Adrenal gland (tissue), 12 donors: ENCODE data around the gene COLGALT1. TPM values are rescaled to one million over a fixed set of nuclear protein-coding genes. Genes with fewer than 3 reads are reported as not detected.

Experiments used
- DNase-seq, 7 donors: peaks; one replicate each; pipeline ENCODE4 v3.0.0-alpha.2; 2019 to 2020
- H3K27ac ChIP-seq, 5 donors: fragments of 200-600 bp; sonication (generic) in 4 of 5; 1 replicate in 3 of 5; 2 replicates in 2 of 5; pipeline versions ENCODE4 v1.5.1 to v1.8.0; 2016 to 2020; ENCODE audit warnings: mild to moderate bottlenecking in 1 of 5
- H3K27me3 ChIP-seq: fragments of 200-600 bp; 2 replicates; pipeline ENCODE4 v1.8.0; 2021
- H3K36me3 ChIP-seq, 2 donors: fragments of 200-600 bp; replicated peaks in 1 of 2; 1 replicate in 1 of 2; 2 replicates in 1 of 2; pipeline versions ENCODE4 v1.5.1 to v1.8.0; 2018 to 2022
- H3K4me1 ChIP-seq, 2 donors: fragments of 200-600 bp; replicated peaks in 1 of 2; 1 replicate in 1 of 2; 2 replicates in 1 of 2; pipeline versions ENCODE4 v1.5.1 to v1.8.0; 2018 to 2021
- H3K4me3 ChIP-seq, 4 donors: fragments of 200-600 bp; sonication (generic) in 3 of 4; one replicate each; pipeline ENCODE4 v1.5.1; 2016 to 2018
- H3K9me3 ChIP-seq, 3 donors: fragments of 200-600 bp; sonication (generic) in 1 of 3; replicated peaks in 1 of 3; 1 replicate in 2 of 3; 2 replicates in 1 of 3; pipeline versions ENCODE4 v1.5.1 to v1.8.0; 2016 to 2021
- POLR2A ChIP-seq, 2 donors: fragments of 450-650 bp; IDR thresholded peaks; one replicate each; pipeline ENCODE4 v1.6.1; 2017; ENCODE audit warnings: antibody characterized with exemption in 2 of 2, mild to moderate bottlenecking in 2 of 2, moderate library complexity in 1 of 2
- WGBS, 4 donors: extraction: QIAGEN DNeasy Blood & Tissue Kit in 2 of 4; methylation state at CpG; one replicate each; pipeline versions ENCODE4 v1.1.5 to v1.1.7; 2013 to 2017; 5-methylcytosine and 5-hydroxymethylcytosine counted together
- intact Hi-C, 2 donors: fragments of 100-400 bp; cut with DNase I; formaldehyde crosslinking; loops; one replicate each; pipeline versions ENCODE4 v1.14.1 to v1.15.0; 2022 to 2023
- polyA plus RNA-seq, 3 donors: library from polyadenylated mRNA; stranded (reverse); fragments of 200-250 nt in 2 of 3; fragments of 350-450 nt in 1 of 3; fragmentation: Illumina TruSeq in 1 of 3; extraction: RNeasy Lipid Tissue Mini Kit (QIAGEN cat#74804) in 1 of 3; gene quantifications; one replicate each; pipeline ENCODE4 v1.2.3, GENCODE V29; 2013 to 2014
- total RNA-seq, 9 donors: library from RNA; depleted of rRNA in 4 of 9; stranded (reverse); fragments of >200 nt in 4 of 9; fragments of 120-200 nt in 1 of 9; fragmentation: NEBNext Ultra II Directional in 1 of 9; extraction: Animal tissue kit (Norgen Biotek cat#: 25700) in 1 of 9; gene quantifications; one replicate each; pipeline versions ENCODE4 v1.1.0 to v1.2.4, GENCODE V29; 2013 to 2023
- TF ChIP-seq, protein P1 (sequence below), 6 experiments: fragments of 450-650 bp in 4 of 6; fragments of 200-600 bp in 2 of 6; sonication (generic) in 1 of 6; IDR thresholded peaks; 1 replicate in 5 of 6; 2 replicates in 1 of 6; pipeline versions ENCODE4 v1.5.1 to v1.8.0; 2016 to 2021; ENCODE audit warnings: antibody characterized with exemption in 6 of 6, mild to moderate bottlenecking in 2 of 6, moderate library complexity in 1 of 6
- donor health status: healthy with polysubstance abuse.
- donor health status: Bipolar disorder and iron deficiency.
- donor health status: DM: yes; HTN: yes; CAD: no.
- donor health status: DM: no; HTN: no; CAD: no.
- donor health status: DM: no; HTN: no; CAD: no.
- donor health status: DM: yes; HTN: yes; CAD: no.

Gene COLGALT1
- total and polyA plus RNA-seq, 12 donors = 23.5 to 81.0 (median 56.7) TPM

DNA sequence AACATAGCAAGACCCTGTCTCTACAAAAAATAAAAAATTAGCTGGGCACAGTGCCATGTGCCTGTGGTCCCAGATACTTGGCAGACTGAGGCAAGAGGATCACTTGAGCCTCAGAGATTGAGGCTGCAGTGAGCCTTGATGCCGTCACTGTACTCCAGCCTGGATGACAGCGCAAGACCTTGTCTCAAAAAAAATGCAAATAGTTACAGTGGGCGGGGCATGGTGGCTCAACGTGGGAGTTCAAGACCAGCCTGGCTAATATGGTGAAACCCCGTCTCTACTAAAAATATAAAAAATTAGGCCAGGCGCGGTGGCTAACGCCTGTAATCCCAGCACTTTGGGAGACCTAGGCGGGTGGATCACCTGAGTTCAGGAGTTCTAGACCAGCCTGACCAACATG is 35.5 kb upstream of the COLGALT1 start:
- H3K9me3 ChIP-seq = no peaks in the 10 kb centered on the region
- H3K27me3 ChIP-seq = no peaks in the 10 kb centered on the region
- WGBS, 4 donors = 86 to 93% (median 90%) methylated on average over 9 of the region's 9 CpGs
- peaks cover 0 to 18% of the 10 kb centered on the region in 2 donors for H3K36me3 ChIP-seq
- DNase-seq = no peak
- no peak overlapping the region for H3K4me3 ChIP-seq
- intact Hi-C loops = no loop called here
- H3K4me1 ChIP-seq = peaks cover 0 to 10% of the 10 kb centered on the region in 2 donors
- TF ChIP-seq POLR2A (IDR thresholded peaks at IDR 0.05) = no peak
- TF ChIP-seq, protein P1, sequence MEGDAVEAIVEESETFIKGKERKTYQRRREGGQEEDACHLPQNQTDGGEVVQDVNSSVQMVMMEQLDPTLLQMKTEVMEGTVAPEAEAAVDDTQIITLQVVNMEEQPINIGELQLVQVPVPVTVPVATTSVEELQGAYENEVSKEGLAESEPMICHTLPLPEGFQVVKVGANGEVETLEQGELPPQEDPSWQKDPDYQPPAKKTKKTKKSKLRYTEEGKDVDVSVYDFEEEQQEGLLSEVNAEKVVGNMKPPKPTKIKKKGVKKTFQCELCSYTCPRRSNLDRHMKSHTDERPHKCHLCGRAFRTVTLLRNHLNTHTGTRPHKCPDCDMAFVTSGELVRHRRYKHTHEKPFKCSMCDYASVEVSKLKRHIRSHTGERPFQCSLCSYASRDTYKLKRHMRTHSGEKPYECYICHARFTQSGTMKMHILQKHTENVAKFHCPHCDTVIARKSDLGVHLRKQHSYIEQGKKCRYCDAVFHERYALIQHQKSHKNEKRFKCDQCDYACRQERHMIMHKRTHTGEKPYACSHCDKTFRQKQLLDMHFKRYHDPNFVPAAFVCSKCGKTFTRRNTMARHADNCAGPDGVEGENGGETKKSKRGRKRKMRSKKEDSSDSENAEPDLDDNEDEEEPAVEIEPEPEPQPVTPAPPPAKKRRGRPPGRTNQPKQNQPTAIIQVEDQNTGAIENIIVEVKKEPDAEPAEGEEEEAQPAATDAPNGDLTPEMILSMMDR (IDR thresholded peaks at IDR 0.05) = no peak
- H3K27ac ChIP-seq = no peak overlapping the region

DNA sequence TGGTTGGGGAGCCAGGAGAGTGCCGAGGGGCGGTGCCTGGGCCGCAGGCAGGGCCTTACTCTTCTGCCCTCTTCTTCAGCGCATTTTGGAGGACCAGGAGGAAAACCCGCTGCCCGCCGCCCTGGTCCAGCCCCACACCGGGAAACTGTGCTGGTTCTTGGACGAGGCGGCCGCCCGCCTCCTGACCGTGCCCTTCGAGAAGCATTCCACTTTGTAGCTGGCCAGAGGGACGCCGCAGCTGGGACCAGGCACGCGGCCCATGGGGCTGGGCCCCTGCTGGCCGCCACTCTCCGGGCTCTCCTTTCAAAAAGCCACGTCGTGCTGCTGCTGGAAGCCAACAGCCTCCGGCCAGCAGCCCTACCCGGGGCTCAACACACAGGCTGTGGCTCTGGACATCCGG is 34.6 kb upstream of the COLGALT1 start:
- Histone ChIP-seq H3K9me3 (no peaks in the 10 kb centered on the region), H3K27me3 (no peaks in the 10 kb centered on the region), H3K4me1 (peaks cover 0 to 10% of the 10 kb centered on the region in 2 donors), H3K36me3 (peaks cover 0 to 18% of the 10 kb centered on the region in 2 donors), H3K27ac (no peak overlapping the region), H3K4me3 (no peak overlapping the region)
- no peak for DNase-seq
- 88 to 97% (median 95%) methylated on average over 11 to 25 of the region's 25 CpGs for WGBS, 4 donors
- TF ChIP-seq POLR2A (IDR thresholded peaks at IDR 0.05) = no peak
- TF ChIP-seq, protein P1 (IDR thresholded peaks at IDR 0.05) = no peak
- intact Hi-C loops = no loop called here

DNA sequence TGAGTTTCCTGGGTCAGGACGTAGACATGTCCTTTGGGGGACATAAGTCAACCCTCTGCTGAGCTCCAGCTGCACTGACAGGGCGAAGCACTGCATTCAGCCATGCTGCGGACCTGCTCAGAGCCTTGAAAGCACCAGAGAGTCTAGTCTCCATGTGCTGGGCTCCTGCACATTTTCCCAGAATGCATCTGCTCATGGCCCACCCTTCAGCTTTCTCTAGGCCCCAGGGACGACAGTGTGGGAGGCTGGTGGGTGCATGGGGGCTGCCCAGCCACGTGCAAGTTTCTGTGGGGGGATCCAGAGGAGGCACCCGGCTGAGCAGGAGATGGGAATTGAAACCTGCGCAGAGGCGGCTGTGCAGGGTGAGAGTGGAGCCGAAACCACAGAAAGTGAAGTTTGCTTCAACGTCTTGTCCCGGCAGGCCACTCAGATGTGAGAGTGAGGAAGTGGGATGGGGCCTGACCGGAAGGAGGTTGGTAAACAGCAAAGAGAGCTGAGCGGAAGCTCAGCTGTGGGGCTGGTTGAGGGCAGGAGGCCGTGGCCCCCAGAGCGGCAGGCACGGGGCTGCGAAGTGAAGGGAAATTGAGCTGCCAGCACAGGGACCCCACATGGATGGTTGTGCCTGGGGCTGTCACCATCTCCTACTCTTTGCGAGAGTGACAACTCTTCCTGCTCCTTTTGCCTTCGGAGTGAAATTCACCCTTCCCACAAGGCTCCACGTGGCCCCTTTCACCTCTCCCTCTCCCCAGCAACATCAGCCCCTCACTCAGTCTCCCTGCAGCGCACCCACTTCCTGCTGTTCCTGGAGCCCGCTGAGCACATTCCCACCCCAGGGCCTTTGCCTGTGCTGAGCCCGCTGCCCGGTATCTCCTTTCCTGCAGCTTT is 32.2 kb upstream of the COLGALT1 start:
- Histone ChIP-seq H3K4me1 (peaks cover 0 to 10% of the 10 kb centered on the region in 2 donors), H3K27me3 (no peaks in the 10 kb centered on the region), H3K27ac (peak overlapping the region in 2 of 5 donors; percentile 47 to 78), H3K9me3 (no peaks in the 10 kb centered on the region), H3K4me3 (no peak overlapping the region), H3K36me3 (peaks cover 0 to 7% of the 10 kb centered on the region in 2 donors)
- intact Hi-C loops = no loop called here
- 46 to 53% (median 48%) methylated on average over 23 to 24 of the region's 24 CpGs for WGBS, 4 donors
- no peak for TF ChIP-seq POLR2A (IDR thresholded peaks at IDR 0.05)
- TF ChIP-seq, protein P1 (IDR thresholded peaks at IDR 0.05) = no peak
- peak in 4 of 7 donors; percentile 54 to 76 (median 57) for DNase-seq

DNA sequence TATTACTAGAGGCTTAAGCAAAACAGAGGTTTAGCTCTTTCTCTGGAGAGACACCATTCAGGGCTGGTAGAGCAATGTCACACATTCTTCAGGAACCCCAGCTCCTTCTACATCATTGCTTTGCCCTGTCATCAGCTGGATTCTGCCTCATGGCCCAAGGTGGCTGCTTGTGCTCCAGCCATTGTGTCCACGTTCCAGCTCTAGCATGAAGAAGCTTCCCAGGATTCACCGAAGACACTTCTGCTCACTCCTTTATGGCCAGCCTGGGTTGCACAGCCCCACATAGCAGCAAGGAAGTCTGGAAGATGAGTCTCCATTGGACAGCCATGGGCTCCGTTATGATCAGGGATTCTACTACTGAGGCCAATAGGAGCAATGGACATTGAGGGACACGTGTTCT is 30.8 kb upstream of the COLGALT1 start:
- Histone ChIP-seq H3K27me3 (no peaks in the 10 kb centered on the region), H3K36me3 (peaks cover 0 to 7% of the 10 kb centered on the region in 2 donors), H3K4me1 (peaks cover 0 to 10% of the 10 kb centered on the region in 2 donors), H3K9me3 (no peaks in the 10 kb centered on the region), H3K4me3 (no peak overlapping the region), H3K27ac (no peak overlapping the region)
- TF ChIP-seq POLR2A (IDR thresholded peaks at IDR 0.05) = no peak
- TF ChIP-seq, protein P1 (IDR thresholded peaks at IDR 0.05) = no peak
- no peak for DNase-seq
- WGBS, 4 donors = 80 to 92% (median 87%) methylated on average over 1 to 4 of the region's 4 CpGs
- intact Hi-C loops = no loop called here
